HepG2 (cell line): Measurements from ENCODE around the gene PLEKHB1. TPM values are rescaled to one million over a fixed set of nuclear protein-coding genes. Genes with fewer than 3 reads are reported as not detected.
A peak's percentile ranks its signal among the peaks of the same experiment; 100 is the strongest.

Experiments used
- ATRX ChIP-seq: sonication (generic); formaldehyde crosslinking; IDR thresholded peaks from 2 replicates; pipeline ENCODE4 v1.4.0; 2020; ENCODE audit warnings: missing genetic modification reagents, borderline replicate concordance
- FOXA1 ChIP-seq, 2 experiments: fragments of 450-650 bp in 1 of 2; sonication (generic) in 1 of 2; formaldehyde crosslinking in 1 of 2; IDR thresholded peaks; 2 replicates each; pipeline versions ENCODE4 v1.4.0 to v1.6.1; 2016 to 2020; ENCODE audit warnings: missing genetic modification reagents in 1 of 2
- FOXA3 ChIP-seq: IDR thresholded peaks from 2 replicates; pipeline ENCODE4 v1.6.1; 2016; ENCODE audit warnings: missing genetic modification reagents, missing compliant biosample characterization
- FOXP4 ChIP-seq: sonication (generic); formaldehyde crosslinking; IDR thresholded peaks from 2 replicates; pipeline ENCODE4 v1.4.0; 2020; ENCODE audit warnings: missing genetic modification reagents
- KDM5B ChIP-seq: sonication (generic); formaldehyde crosslinking; IDR thresholded peaks from 2 replicates; pipeline ENCODE4 v1.4.0; 2020; ENCODE audit warnings: missing genetic modification reagents, mild to moderate bottlenecking, borderline replicate concordance
- MLLT10 ChIP-seq: sonication (generic); formaldehyde crosslinking; IDR thresholded peaks from 2 replicates; pipeline ENCODE4 v1.4.0; 2020; ENCODE audit warnings: missing genetic modification reagents
- MYNN ChIP-seq: sonication (generic); formaldehyde crosslinking; IDR thresholded peaks from 2 replicates; pipeline ENCODE4 v1.4.0; 2020; ENCODE audit warnings: mild to moderate bottlenecking, low read depth, missing genetic modification reagents
- NFKB2 ChIP-seq: sonication (generic); formaldehyde crosslinking; IDR thresholded peaks from 2 replicates; pipeline ENCODE4 v1.4.0; 2020; ENCODE audit warnings: missing genetic modification reagents, borderline replicate concordance
- REST ChIP-seq, 2 experiments: IDR thresholded peaks; 2 replicates each; pipeline ENCODE4 v1.6.1; 2011 to 2012; ENCODE audit warnings: low read length in 2 of 2, borderline replicate concordance in 1 of 2, low read depth in 1 of 2, mild to moderate bottlenecking in 1 of 2, moderate library complexity in 1 of 2
- ZBED4 ChIP-seq: sonication (generic); formaldehyde crosslinking; IDR thresholded peaks from 2 replicates; pipeline ENCODE4 v1.4.0; 2020; ENCODE audit warnings: missing genetic modification reagents, borderline replicate concordance
- ZFP1 ChIP-seq: IDR thresholded peaks from 2 replicates; pipeline ENCODE4 v1.6.1; 2016
- ZNF589 ChIP-seq: sonication (generic); formaldehyde crosslinking; conservative IDR thresholded peaks from 2 replicates; pipeline ENCODE4 v1.8.0; 2022; ENCODE audit warnings: mild to moderate bottlenecking, moderate library complexity, missing genetic modification reagents
- ZNF629 ChIP-seq: sonication (generic); formaldehyde crosslinking; conservative IDR thresholded peaks from 2 replicates; pipeline ENCODE4 v1.5.0; 2020; ENCODE audit warnings: missing genetic modification reagents
- ZNF839 ChIP-seq: sonication (generic); formaldehyde crosslinking; IDR thresholded peaks from 2 replicates; pipeline ENCODE4 v1.4.0; 2020; ENCODE audit warnings: missing genetic modification reagents, mild to moderate bottlenecking, borderline replicate concordance
- polyA plus RNA-seq, 8 experiments: library from polyadenylated mRNA; depleted of rRNA in 3 of 8; stranded (reverse) in 7 of 8; unstranded in 1 of 8; fragments of >200 nt; fragmentation: Illumina TruSeq in 4 of 8; extraction: Trizol in 4 of 8; gene quantifications; 2 replicates each; pipeline versions ENCODE4 v1.2.1 to v1.2.3, GENCODE V29; 2011 to 2016; ENCODE audit warnings: low read depth in 4 of 8, missing spikeins in 1 of 8, mixed read lengths in 1 of 8; ENCODE audit not compliant: insufficient read depth in 1 of 8
- total RNA-seq, 5 experiments: library from RNA; depleted of rRNA; stranded (reverse); fragments of >200 nt; fragmentation: Illumina TruSeq; extraction: Trizol; gene quantifications; 2 replicates each; pipeline ENCODE4 v1.2.3, GENCODE V29; 2016; ENCODE audit warnings: low read depth in 1 of 5
- TF ChIP-seq, protein P1 (sequence below): sonication (generic); formaldehyde crosslinking; IDR thresholded peaks from 2 replicates; pipeline ENCODE4 v1.4.0; 2020; ENCODE audit warnings: mild to moderate bottlenecking, missing genetic modification reagents
- TF ChIP-seq, protein P2 (sequence below): IDR thresholded peaks from 2 replicates; pipeline ENCODE4 v1.6.1; 2016

Gene PLEKHB1
- total and polyA plus RNA-seq, 2 of the 13 experiments (the other 11 are each of a cell fraction or from before 2014, with no cell fraction given): 68.0 to 99.3 TPM

- TF ChIP-seq NFKB2 (CRISPR knock-in tag) (peak; percentile 52; the same call in 1 of the 2 replicates), ATRX (no peak), ZFP1 (peak; percentile 49; the same call in 1 of the 2 replicates), MYNN (CRISPR knock-in tag) (0 out of 2 replicates have a peak, but pooled peaks have one; percentile 78), ZNF839 (CRISPR knock-in tag) (no peak), ZBED4 (CRISPR knock-in tag) (no peak), FOXA1 (IDR thresholded peaks at IDR 0.05) (no peak), FOXA1 (CRISPR knock-in tag; IDR thresholded peaks at IDR 0.05) (0 out of 2 replicates have a peak, but pooled peaks have one; percentile 4), ZNF589 (CRISPR knock-in tag) (no peak), FOXP4 (peak; percentile 58; the same call in 1 of the 2 replicates), ZNF629 (CRISPR knock-in tag) (peak; percentile 85), MLLT10 (no peak), FOXA3 (CRISPR knock-in tag) (peak; percentile 56; the same call in 1 of the 2 replicates), KDM5B (CRISPR knock-in tag) (peak; percentile 30; the same call in 1 of the 2 replicates), REST (IDR thresholded peaks at IDR 0.05; ENCODE audit: borderline replicate concordance in 1 of 2, low read depth in 1 of 2, low read length in 2 of 2) (no peak)
- TF ChIP-seq, protein P1, sequence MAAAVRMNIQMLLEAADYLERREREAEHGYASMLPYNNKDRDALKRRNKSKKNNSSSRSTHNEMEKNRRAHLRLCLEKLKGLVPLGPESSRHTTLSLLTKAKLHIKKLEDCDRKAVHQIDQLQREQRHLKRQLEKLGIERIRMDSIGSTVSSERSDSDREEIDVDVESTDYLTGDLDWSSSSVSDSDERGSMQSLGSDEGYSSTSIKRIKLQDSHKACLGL (CRISPR knock-in tag): no peak
- TF ChIP-seq, protein P2, sequence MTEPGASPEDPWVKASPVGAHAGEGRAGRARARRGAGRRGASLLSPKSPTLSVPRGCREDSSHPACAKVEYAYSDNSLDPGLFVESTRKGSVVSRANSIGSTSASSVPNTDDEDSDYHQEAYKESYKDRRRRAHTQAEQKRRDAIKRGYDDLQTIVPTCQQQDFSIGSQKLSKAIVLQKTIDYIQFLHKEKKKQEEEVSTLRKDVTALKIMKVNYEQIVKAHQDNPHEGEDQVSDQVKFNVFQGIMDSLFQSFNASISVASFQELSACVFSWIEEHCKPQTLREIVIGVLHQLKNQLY (CRISPR knock-in tag): peak; percentile 44; the same call in 1 of the 2 replicates
Observed at GRCh38 chr11:73652046-73652730, 5.8 kb downstream of the PLEKHB1 start (continued).
